HCT116 (cell line): ENCODE data around the gene MTRR. TPM values are rescaled to one million over a fixed set of nuclear protein-coding genes. Genes with fewer than 3 reads are reported as not detected.

Experiments used
- ATAC-seq: fragments of 200-7000 bp; cut with Tn5 transposase; 2 replicates; pipeline ENCODE4 v1.9.1; 2020; ENCODE audit warnings: mild to moderate bottlenecking, moderate library complexity
- BruUV-seq: library from RNA; stranded (reverse); fragments of 400-500 nt; replicated peaks from 2 replicates; lab custom pipeline; 2021; lab: Mats Ljungman, UMichigan
- CTCF ChIA-PET: fragments of 300-600 bp; sonication (Branson Sonifier 250); formaldehyde crosslinking; loops from one replicate; lab custom pipeline; 2021; ENCODE audit warnings: antibody characterized with exemption; lab: Charles Lee
- POLR2A ChIA-PET: fragments of 300-600, 350-600 bp; sonication (Branson Sonifier 250); formaldehyde crosslinking; loops from one replicate; lab custom pipeline; 2021; ENCODE audit warnings: antibody characterized with exemption; lab: Charles Lee
- RAD21 ChIA-PET, 2 experiments: fragments of 300-600 bp; sonication (Branson Sonifier 250); formaldehyde crosslinking; loops; one replicate each; lab custom pipeline; 2023; ENCODE audit warnings: low total read pairs in 2 of 2; ENCODE audit not compliant: uncharacterized antibody in 2 of 2, unreplicated experiment in 2 of 2, low non-redundant PET in 1 of 2; lab: Charles Lee
- DNase-seq: peaks from one replicate; pipeline ENCODE4 v3.0.0-alpha.2; 2010; ENCODE audit warnings: low read depth, low spot score
- H2AFZ ChIP-seq: fragments of 200-600 bp; shearing (Covaris generic), sonication (generic); 2 replicates; pipeline ENCODE4 v1.6.1; 2017; ENCODE audit warnings: low read depth, mixed run types, mixed read lengths, antibody characterized with exemption, low read length; ENCODE audit not compliant: poor library complexity, severe bottlenecking
- H3K27ac ChIP-seq: 2 replicates; pipeline ENCODE4 v1.5.1; 2012; ENCODE audit warnings: low read depth, low read length
- H3K27me3 ChIP-seq: fragments of 200-600 bp; sonication (generic); 2 replicates; pipeline ENCODE4 v1.6.1; 2016; ENCODE audit warnings: mixed run types, low read length, mixed read lengths; ENCODE audit not compliant: insufficient read depth
- H3K36me3 ChIP-seq, 2 experiments: fragments of 200-500 bp in 1 of 2; fragments of 200-600 bp in 1 of 2; sonication (Bioruptor generic) in 1 of 2; sonication (generic) in 1 of 2; 2 replicates each; pipeline versions ENCODE4 v1.5.1 to v1.6.1; 2014 to 2016; ENCODE audit warnings: low read length in 2 of 2, inconsistent platforms in 1 of 2, mixed read lengths in 1 of 2, mixed run types in 1 of 2; ENCODE audit not compliant: insufficient read depth in 2 of 2, control insufficient read depth in 1 of 2
- H3K4me1 ChIP-seq, 2 experiments: fragments of 200-600 bp in 1 of 2; sonication (generic) in 1 of 2; 2 replicates each; pipeline versions ENCODE4 v1.5.1 to v1.6.1; 2012 to 2017; ENCODE audit warnings: low read length in 2 of 2, inconsistent platforms in 1 of 2, mild to moderate bottlenecking in 1 of 2, mixed read lengths in 1 of 2, mixed run types in 1 of 2, moderate library complexity in 1 of 2; ENCODE audit not compliant: insufficient read depth in 2 of 2, control insufficient read depth in 1 of 2
- H3K4me2 ChIP-seq: fragments of 200-600 bp; sonication (generic); 2 replicates; pipeline ENCODE4 v1.6.1; 2017; ENCODE audit warnings: mixed run types, low read length, mixed read lengths
- H3K4me3 ChIP-seq, 2 experiments: fragments of 200-600 bp in 1 of 2; sonication (generic) in 1 of 2; replicated peaks in 1 of 2; 2 replicates each; pipeline ENCODE4 v1.5.1; 2011 to 2016; ENCODE audit warnings: low read length in 2 of 2, control low read depth in 1 of 2, low read depth in 1 of 2, mild to moderate bottlenecking in 1 of 2, mixed read lengths in 1 of 2, mixed run types in 1 of 2
- H3K79me2 ChIP-seq: fragments of 200-600 bp; sonication (generic); 2 replicates; pipeline ENCODE4 v1.6.1; 2017; ENCODE audit warnings: mild to moderate bottlenecking, mixed run types, low read length, moderate library complexity, mixed read lengths; ENCODE audit not compliant: insufficient read depth
- H3K9ac ChIP-seq: fragments of 200-600 bp; sonication (generic); 2 replicates; pipeline ENCODE4 v1.6.1; 2016; ENCODE audit warnings: low read length, mixed read lengths
- H3K9me2 ChIP-seq: fragments of 200-600 bp; sonication (generic), shearing (Covaris generic); 2 replicates; pipeline ENCODE4 v1.6.1; 2017; ENCODE audit warnings: mixed run types, mild to moderate bottlenecking, moderate library complexity; ENCODE audit not compliant: insufficient read depth
- H3K9me3 ChIP-seq, 2 experiments: fragments of 200-500 bp in 1 of 2; fragments of 200-600 bp in 1 of 2; sonication (Bioruptor generic) in 1 of 2; sonication (generic) in 1 of 2; 2 replicates each; pipeline ENCODE4 v1.6.1; 2014 to 2017; ENCODE audit warnings: low read length in 2 of 2, mixed read lengths in 2 of 2, inconsistent platforms in 1 of 2, low read depth in 1 of 2, mild to moderate bottlenecking in 1 of 2, mixed run types in 1 of 2, moderate library complexity in 1 of 2; ENCODE audit not compliant: control insufficient read depth in 1 of 2, insufficient read depth in 1 of 2
- H4K20me1 ChIP-seq: fragments of 200-600 bp; sonication (generic), shearing (Covaris generic); 2 replicates; pipeline ENCODE4 v1.6.1; 2017; ENCODE audit warnings: mixed run types, mild to moderate bottlenecking, moderate library complexity; ENCODE audit not compliant: insufficient read depth
- EGR1 ChIP-seq: IDR thresholded peaks from 2 replicates; pipeline ENCODE4 v1.6.1; 2012; ENCODE audit warnings: low read depth
- EZH2phosphoT487 ChIP-seq: fragments of 200-600 bp; IDR thresholded peaks from 2 replicates; pipeline ENCODE4 v1.6.1; 2018; ENCODE audit warnings: antibody characterized with exemption, borderline replicate concordance
- FOSL1 ChIP-seq: IDR thresholded peaks from 2 replicates; pipeline ENCODE4 v1.6.1; 2012; ENCODE audit warnings: low read depth
- REST ChIP-seq: IDR thresholded peaks from 2 replicates; pipeline ENCODE4 v1.6.1; 2012; ENCODE audit warnings: low read depth
- SIN3A ChIP-seq: IDR thresholded peaks from 2 replicates; pipeline ENCODE4 v1.6.1; 2012; ENCODE audit warnings: low read depth
- TCF7L2 ChIP-seq: IDR thresholded peaks from 2 replicates; pipeline ENCODE4 v1.7.0; 2011; ENCODE audit warnings: borderline replicate concordance, inconsistent platforms; ENCODE audit not compliant: insufficient read depth, insufficient read length; ENCODE audit errors: extremely low read depth
- YY1 ChIP-seq: IDR thresholded peaks from 2 replicates; pipeline ENCODE4 v1.6.1; 2011; ENCODE audit warnings: low read length, low read depth, moderate library complexity, mild to moderate bottlenecking; ENCODE audit not compliant: insufficient replicate concordance; ENCODE audit errors: extremely low read depth
- ZFX ChIP-seq: fragments of 450-650 bp; IDR thresholded peaks from 2 replicates; pipeline ENCODE4 v1.6.1; 2017
- ZNF274 ChIP-seq: fragments of 200-500 bp; sonication (Bioruptor generic); IDR thresholded peaks from 2 replicates; pipeline ENCODE4 v1.6.1; 2014; ENCODE audit warnings: mild to moderate bottlenecking, low read depth, low read length, inconsistent platforms
- intact Hi-C: fragments of 100-400 bp; cut with micrococcal nuclease; formaldehyde crosslinking; loops from 2 replicates; pipeline ENCODE4 v1.10.0; 2022
- total RNA-seq: library from RNA; stranded (reverse); gene quantifications from one replicate; pipeline ENCODE4 v1.2.1, GENCODE V29; 2021; ENCODE audit not compliant: unreplicated experiment
- TF ChIP-seq, protein P1 (sequence below), 3 experiments: fragments of 200-600 bp in 1 of 3; sonication (generic) in 1 of 3; IDR thresholded peaks in 2 of 3; conservative IDR thresholded peaks in 1 of 3; 2 replicates each; pipeline ENCODE4 v1.5.1; 2012 to 2017; ENCODE audit warnings: low read depth in 2 of 3, low read length in 2 of 3, antibody characterized with exemption in 1 of 3, borderline replicate concordance in 1 of 3, control low read depth in 1 of 3, mild to moderate bottlenecking in 1 of 3, mixed read lengths in 1 of 3, mixed run types in 1 of 3, moderate library complexity in 1 of 3; ENCODE audit not compliant: insufficient read depth in 1 of 3

Gene MTRR
- total RNA-seq, 1 experiment from 2014 or later = 32.5 TPM

- Histone ChIP-seq H3K4me2 (no peak overlapping the region), H2AFZ (no peak overlapping the region), H3K36me3 (peaks cover 47 to 62% of the 10 kb centered on the region in 2 experiments), H3K9me2 (no peaks in the 10 kb centered on the region), H3K4me1 (no peaks in the 10 kb centered on the region), H3K9me3 (no peaks in the 10 kb centered on the region), H4K20me1 (peaks cover 11% of the 10 kb centered on the region; the same call in 1 of the 2 replicates), H3K27ac (no peak overlapping the region), H3K4me3 (no peak overlapping the region), H3K9ac (no peak overlapping the region), H3K79me2 (peaks cover 56% of the 10 kb centered on the region), H3K27me3 (no peaks in the 10 kb centered on the region)
- ChIA-PET POLR2A (interaction anchor here (1.1 kb wide), 1 partner anchor 9 kb away, joined by 3 read pairs; no protein-coding TSS in a partner anchor), RAD21 (no interaction called here), CTCF (interaction anchor here (1.1 to 1.2 kb wide), 2 partner anchors 10 to 13 kb away, joined by 3 read pairs; partner anchors contain the start of genes FASTKD3 and MTRR)
- TF ChIP-seq SIN3A = no peak
- TF ChIP-seq ZFX = no peak
- TF ChIP-seq FOSL1 = no peak
- TF ChIP-seq TCF7L2 = no peak
- TF ChIP-seq, protein P1, sequence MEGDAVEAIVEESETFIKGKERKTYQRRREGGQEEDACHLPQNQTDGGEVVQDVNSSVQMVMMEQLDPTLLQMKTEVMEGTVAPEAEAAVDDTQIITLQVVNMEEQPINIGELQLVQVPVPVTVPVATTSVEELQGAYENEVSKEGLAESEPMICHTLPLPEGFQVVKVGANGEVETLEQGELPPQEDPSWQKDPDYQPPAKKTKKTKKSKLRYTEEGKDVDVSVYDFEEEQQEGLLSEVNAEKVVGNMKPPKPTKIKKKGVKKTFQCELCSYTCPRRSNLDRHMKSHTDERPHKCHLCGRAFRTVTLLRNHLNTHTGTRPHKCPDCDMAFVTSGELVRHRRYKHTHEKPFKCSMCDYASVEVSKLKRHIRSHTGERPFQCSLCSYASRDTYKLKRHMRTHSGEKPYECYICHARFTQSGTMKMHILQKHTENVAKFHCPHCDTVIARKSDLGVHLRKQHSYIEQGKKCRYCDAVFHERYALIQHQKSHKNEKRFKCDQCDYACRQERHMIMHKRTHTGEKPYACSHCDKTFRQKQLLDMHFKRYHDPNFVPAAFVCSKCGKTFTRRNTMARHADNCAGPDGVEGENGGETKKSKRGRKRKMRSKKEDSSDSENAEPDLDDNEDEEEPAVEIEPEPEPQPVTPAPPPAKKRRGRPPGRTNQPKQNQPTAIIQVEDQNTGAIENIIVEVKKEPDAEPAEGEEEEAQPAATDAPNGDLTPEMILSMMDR (IDR thresholded peaks at IDR 0.05 in 2 of 3, conservative IDR thresholded peaks at IDR 0.05 in 1 of 3; ENCODE audit: borderline replicate concordance in 1 of 3, insufficient read depth in 1 of 3, low read depth in 2 of 3, low read length in 2 of 3) = no peak
- TF ChIP-seq YY1 = no peak
- TF ChIP-seq EGR1 = no peak
- no peak for TF ChIP-seq ZNF274
- no peak for TF ChIP-seq REST
- no peak for TF ChIP-seq EZH2phosphoT487
- intact Hi-C loops = no loop called here
- no peak for DNase-seq
- ATAC-seq = no peak
- no TSS peak for BruUV-seq
These were observed 12.9 kb downstream of the MTRR start for GRCh38 chr5:7881816-7882215.
